SK-N-SH treated with all-trans-retinoic acid at 6 μM for 48 hours (cell line): ENCODE data around the gene CALN1.

ENCODE experiments used
- ARNTL ChIP-seq: fragments of 450-650 bp; formaldehyde crosslinking; IDR thresholded peaks from 2 replicates; pipeline ENCODE4 v1.5.0; 2020; ENCODE audit warnings: low read depth, mild to moderate bottlenecking, moderate library complexity, borderline replicate concordance
- BACH2 ChIP-seq: fragments of 250-450 bp; sonication (Bioruptor Pico); IDR thresholded peaks from 2 replicates; pipeline ENCODE4 v1.9.0; 2021; ENCODE audit warnings: mild to moderate bottlenecking, borderline replicate concordance
- CREB5 ChIP-seq: fragments of 250-450 bp; sonication (Bioruptor Pico); IDR thresholded peaks from 2 replicates; pipeline ENCODE4 v1.5.1; 2020; ENCODE audit warnings: low read depth, mild to moderate bottlenecking, moderate library complexity
- CSDC2 ChIP-seq: fragments of 250-450 bp; sonication (Bioruptor Pico); IDR thresholded peaks from 2 replicates; pipeline ENCODE4 v1.5.0; 2020; ENCODE audit warnings: mild to moderate bottlenecking, moderate library complexity
- ISL1 ChIP-seq: fragments of 250-450 bp; sonication (Bioruptor Pico); IDR thresholded peaks from 2 replicates; pipeline ENCODE4 v2.1.2; 2022; ENCODE audit warnings: mild to moderate bottlenecking, moderate library complexity
- PATZ1 ChIP-seq: fragments of 250-450 bp; sonication (Bioruptor Pico); IDR thresholded peaks from 2 replicates; pipeline ENCODE4 v1.8.0; 2020; ENCODE audit warnings: mild to moderate bottlenecking, moderate library complexity, borderline replicate concordance
- RARB ChIP-seq: fragments of 250-450 bp; sonication (Bioruptor Pico); IDR thresholded peaks from 2 replicates; pipeline ENCODE4 v1.8.0; 2021; ENCODE audit warnings: mild to moderate bottlenecking, moderate library complexity
- SNAI2 ChIP-seq: fragments of 250-450 bp; sonication (Bioruptor Pico); IDR thresholded peaks from 2 replicates; pipeline ENCODE4 v1.5.0; 2020; ENCODE audit warnings: mild to moderate bottlenecking, moderate library complexity
- TOX ChIP-seq: fragments of 250-450 bp; sonication (Bioruptor Pico); IDR thresholded peaks from 2 replicates; pipeline ENCODE4 v1.8.0; 2021; ENCODE audit warnings: mild to moderate bottlenecking, moderate library complexity, borderline replicate concordance
- TSHZ2 ChIP-seq: fragments of 250-450 bp; sonication (Bioruptor Pico); IDR thresholded peaks from 2 replicates; pipeline ENCODE4 v1.5.0; 2020; ENCODE audit warnings: mild to moderate bottlenecking, moderate library complexity
- ZNF70 ChIP-seq: fragments of 450-650 bp; formaldehyde crosslinking; IDR thresholded peaks from 2 replicates; pipeline ENCODE4 v1.5.0; 2020; ENCODE audit warnings: mild to moderate bottlenecking, moderate library complexity

- TF ChIP-seq ARNTL (CRISPR knock-in tag): no peak
- no peak for TF ChIP-seq PATZ1 (CRISPR knock-in tag)
- TF ChIP-seq CREB5 (CRISPR knock-in tag): no peak
- TF ChIP-seq RARB (CRISPR knock-in tag): no peak
- TF ChIP-seq CSDC2: no peak
- TF ChIP-seq TOX: no peak
- no peak for TF ChIP-seq ZNF70 (CRISPR knock-in tag)
- TF ChIP-seq SNAI2: no peak
- no peak for TF ChIP-seq TSHZ2 (CRISPR knock-in tag)
- TF ChIP-seq BACH2 (CRISPR knock-in tag): no peak
- no peak for TF ChIP-seq ISL1 (CRISPR knock-in tag)
These were observed 610.2 kb downstream of the CALN1 start for GRCh38 chr7:71801976-71802375.
